Measurements from ENCODE around the gene HES6.

HES6 gene

DNA sequence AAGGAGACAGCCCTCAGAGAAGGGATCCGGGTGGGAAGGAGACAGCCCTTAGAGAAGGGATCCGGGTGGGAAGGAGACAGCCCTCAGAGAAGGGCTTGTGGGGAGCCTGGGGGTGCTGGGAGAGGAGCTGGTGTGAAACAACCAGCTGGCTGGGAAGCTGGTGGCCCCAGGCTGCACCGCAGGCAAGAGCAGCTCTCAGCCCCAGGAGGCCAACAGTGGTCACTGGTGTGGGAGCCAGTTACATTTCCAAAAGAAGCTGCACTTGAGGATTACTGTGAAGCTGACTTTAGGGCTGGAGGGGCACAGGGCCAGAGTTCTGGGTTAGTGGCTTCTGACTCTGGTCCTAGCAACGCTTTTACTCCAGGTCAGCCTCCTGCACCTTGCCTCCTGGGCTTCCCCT, 3.3 kb downstream of the HES6 start:
- Histone ChIP-seq H3K4me2 (ENCODE audit: low read depth, low read length, poor library complexity, severe bottlenecking) (no peak overlapping the region), H3K9me2 (replicated peaks; ENCODE audit: low read depth, low read length) (no peaks in the 10 kb centered on the region), H3K4me1 (ENCODE audit: insufficient read depth, low read length, poor library complexity, severe bottlenecking) (peaks cover 9% of the 10 kb centered on the region), H3F3A (ENCODE audit: low read depth) (no peaks in the 10 kb centered on the region), H3K36me3 (ENCODE audit: insufficient read depth, low read length) (no peaks in the 10 kb centered on the region), H3K79me2 (ENCODE audit: insufficient read depth, low read length) (no peaks in the 10 kb centered on the region), H3K9me3 (ENCODE audit: insufficient read depth, low read depth, low read length) (no peaks in the 10 kb centered on the region), H3K27me3 (ENCODE audit: insufficient read depth, low read length, poor library complexity, severe bottlenecking) (no peaks in the 10 kb centered on the region), H2AFZ (ENCODE audit: low read length) (no peak overlapping the region), H4K20me1 (ENCODE audit: insufficient read depth, low read length, poor library complexity, severe bottlenecking) (no peaks in the 10 kb centered on the region), H3K9ac (ENCODE audit: low read depth, low read length, poor library complexity, severe bottlenecking) (no peak overlapping the region), H3K4me3 (ENCODE audit: low read length, poor library complexity, severe bottlenecking) (no peak overlapping the region)
- TF ChIP-seq, protein P1, sequence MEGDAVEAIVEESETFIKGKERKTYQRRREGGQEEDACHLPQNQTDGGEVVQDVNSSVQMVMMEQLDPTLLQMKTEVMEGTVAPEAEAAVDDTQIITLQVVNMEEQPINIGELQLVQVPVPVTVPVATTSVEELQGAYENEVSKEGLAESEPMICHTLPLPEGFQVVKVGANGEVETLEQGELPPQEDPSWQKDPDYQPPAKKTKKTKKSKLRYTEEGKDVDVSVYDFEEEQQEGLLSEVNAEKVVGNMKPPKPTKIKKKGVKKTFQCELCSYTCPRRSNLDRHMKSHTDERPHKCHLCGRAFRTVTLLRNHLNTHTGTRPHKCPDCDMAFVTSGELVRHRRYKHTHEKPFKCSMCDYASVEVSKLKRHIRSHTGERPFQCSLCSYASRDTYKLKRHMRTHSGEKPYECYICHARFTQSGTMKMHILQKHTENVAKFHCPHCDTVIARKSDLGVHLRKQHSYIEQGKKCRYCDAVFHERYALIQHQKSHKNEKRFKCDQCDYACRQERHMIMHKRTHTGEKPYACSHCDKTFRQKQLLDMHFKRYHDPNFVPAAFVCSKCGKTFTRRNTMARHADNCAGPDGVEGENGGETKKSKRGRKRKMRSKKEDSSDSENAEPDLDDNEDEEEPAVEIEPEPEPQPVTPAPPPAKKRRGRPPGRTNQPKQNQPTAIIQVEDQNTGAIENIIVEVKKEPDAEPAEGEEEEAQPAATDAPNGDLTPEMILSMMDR (conservative IDR thresholded peaks at IDR 0.05; ENCODE audit: low read length): no peak
- TF ChIP-seq EZH2phosphoT487 (IDR thresholded peaks at IDR 0.05; ENCODE audit: borderline replicate concordance): no peak

DNA sequence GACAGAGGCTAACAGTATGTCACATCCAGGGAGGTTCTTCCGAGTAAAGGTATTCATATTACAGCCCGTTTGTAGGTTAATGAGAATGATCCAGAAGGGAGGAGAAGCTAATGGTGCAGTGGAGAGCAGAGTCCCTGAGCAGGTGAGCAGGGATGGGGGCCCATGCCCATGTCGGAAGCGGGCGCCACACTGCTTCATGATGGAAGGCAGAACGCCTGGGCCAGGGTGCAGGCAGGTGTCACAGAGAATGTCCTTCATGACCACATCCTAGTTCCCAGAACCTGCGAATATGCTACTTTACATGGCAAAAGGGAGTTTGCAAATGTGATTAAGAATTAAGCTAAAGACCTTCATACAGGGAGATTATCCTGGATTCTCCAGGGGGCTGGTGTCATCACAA, 4.0 kb downstream of the HES6 start:
- no peaks in the 10 kb centered on the region for H3K79me2 ChIP-seq (ENCODE audit: insufficient read depth, low read length)
- no peaks in the 10 kb centered on the region for H4K20me1 ChIP-seq (ENCODE audit: insufficient read depth, low read length, poor library complexity, severe bottlenecking)
- H3K9me3 ChIP-seq (ENCODE audit: insufficient read depth, low read depth, low read length): no peaks in the 10 kb centered on the region
- H3K9ac ChIP-seq (ENCODE audit: low read depth, low read length, poor library complexity, severe bottlenecking): no peak overlapping the region
- H3K9me2 ChIP-seq (replicated peaks; ENCODE audit: low read depth, low read length): no peaks in the 10 kb centered on the region
- no peaks in the 10 kb centered on the region for H3K36me3 ChIP-seq (ENCODE audit: insufficient read depth, low read length)
- TF ChIP-seq, protein P1 (conservative IDR thresholded peaks at IDR 0.05; ENCODE audit: low read length): no peak
- TF ChIP-seq EZH2phosphoT487 (IDR thresholded peaks at IDR 0.05; ENCODE audit: borderline replicate concordance): no peak
- H3K4me1 ChIP-seq (ENCODE audit: insufficient read depth, low read length, poor library complexity, severe bottlenecking): peaks cover 9% of the 10 kb centered on the region
- no peaks in the 10 kb centered on the region for H3K27me3 ChIP-seq (ENCODE audit: insufficient read depth, low read length, poor library complexity, severe bottlenecking)
- H3F3A ChIP-seq (ENCODE audit: low read depth): no peaks in the 10 kb centered on the region
- no peak overlapping the region for H3K4me2 ChIP-seq (ENCODE audit: low read depth, low read length, poor library complexity, severe bottlenecking)
- no peak overlapping the region for H3K4me3 ChIP-seq (ENCODE audit: low read length, poor library complexity, severe bottlenecking)
- no peak overlapping the region for H2AFZ ChIP-seq (ENCODE audit: low read length)

DNA sequence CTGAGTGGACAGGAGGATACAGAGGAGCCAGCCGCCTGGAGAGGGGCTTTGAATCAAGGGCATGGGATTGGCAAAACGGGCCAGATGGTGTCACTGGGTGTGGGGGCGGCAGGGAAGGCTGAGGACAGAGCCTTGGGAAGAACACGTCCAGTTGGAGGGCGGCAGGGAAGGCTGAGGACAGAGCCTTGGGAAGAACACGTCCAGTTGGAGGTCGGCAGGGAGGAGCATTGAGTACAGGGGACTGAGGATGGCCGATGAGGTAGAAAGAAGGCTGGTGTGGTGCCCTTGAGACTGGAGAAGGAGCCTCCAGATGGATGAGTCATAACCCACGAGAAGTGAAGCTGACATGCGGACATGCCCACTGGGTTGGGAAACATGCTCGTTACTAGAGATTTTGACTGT, 4.5 kb downstream of the HES6 start:
- no peaks in the 10 kb centered on the region for H3K36me3 ChIP-seq (ENCODE audit: insufficient read depth, low read length)
- no peak overlapping the region for H2AFZ ChIP-seq (ENCODE audit: low read length)
- H4K20me1 ChIP-seq (ENCODE audit: insufficient read depth, low read length, poor library complexity, severe bottlenecking): no peaks in the 10 kb centered on the region
- H3K9me3 ChIP-seq (ENCODE audit: insufficient read depth, low read depth, low read length): no peaks in the 10 kb centered on the region
- H3K79me2 ChIP-seq (ENCODE audit: insufficient read depth, low read length): no peaks in the 10 kb centered on the region
- H3K9me2 ChIP-seq (replicated peaks; ENCODE audit: low read depth, low read length): no peaks in the 10 kb centered on the region
- no peak for TF ChIP-seq EZH2phosphoT487 (IDR thresholded peaks at IDR 0.05; ENCODE audit: borderline replicate concordance)
- TF ChIP-seq, protein P1 (conservative IDR thresholded peaks at IDR 0.05; ENCODE audit: low read length): no peak
- H3K4me3 ChIP-seq (ENCODE audit: low read length, poor library complexity, severe bottlenecking): no peak overlapping the region
- no peak overlapping the region for H3K9ac ChIP-seq (ENCODE audit: low read depth, low read length, poor library complexity, severe bottlenecking)
- no peaks in the 10 kb centered on the region for H3K27me3 ChIP-seq (ENCODE audit: insufficient read depth, low read length, poor library complexity, severe bottlenecking)
- peaks cover 9% of the 10 kb centered on the region for H3K4me1 ChIP-seq (ENCODE audit: insufficient read depth, low read length, poor library complexity, severe bottlenecking)
- H3K4me2 ChIP-seq (ENCODE audit: low read depth, low read length, poor library complexity, severe bottlenecking): no peak overlapping the region
- H3F3A ChIP-seq (ENCODE audit: low read depth): no peaks in the 10 kb centered on the region

All from Loucy (cell line).